ENCODE data around the gene MAST1. TPM values are rescaled to one million over a fixed set of nuclear protein-coding genes. Genes with fewer than 3 reads are reported as not detected.
"Not testable (repeated sequence)": the region's sequence is repeated elsewhere in the genome, so short reads cannot be mapped to it uniquely, and the experiment has no call there.

The MAST1 gene
- total RNA-seq, 1 experiment from 2014 or later = 2.3 TPM

DNA sequence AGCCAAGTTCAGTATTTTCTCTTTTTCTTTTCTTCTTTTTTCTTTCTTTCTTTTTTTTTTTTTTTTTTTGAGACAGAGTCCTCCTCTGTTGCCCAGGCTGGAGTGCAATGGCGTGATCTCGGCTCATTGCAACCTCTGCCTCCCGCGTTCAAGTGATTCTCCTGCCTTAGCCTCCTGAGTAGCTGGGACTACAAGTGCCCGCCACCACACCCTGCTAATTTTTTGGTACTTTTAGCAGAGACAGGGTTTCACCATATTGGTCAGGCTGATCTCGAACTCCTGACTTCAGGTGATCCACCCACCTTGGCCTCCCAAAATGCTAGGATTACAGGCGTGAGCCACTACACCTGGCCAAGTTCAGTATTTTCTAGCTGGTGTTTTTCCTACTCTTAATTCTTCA is 40.7 kb upstream of the MAST1 start:
- DNase-seq (ENCODE audit: low read depth, low spot score); in situ Hi-C loops (cut with HindIII; ENCODE audit: low pct_unique_long_range_greater_than_20kb, low sequenced_read_pairs): not testable (repeated sequence)

DNA sequence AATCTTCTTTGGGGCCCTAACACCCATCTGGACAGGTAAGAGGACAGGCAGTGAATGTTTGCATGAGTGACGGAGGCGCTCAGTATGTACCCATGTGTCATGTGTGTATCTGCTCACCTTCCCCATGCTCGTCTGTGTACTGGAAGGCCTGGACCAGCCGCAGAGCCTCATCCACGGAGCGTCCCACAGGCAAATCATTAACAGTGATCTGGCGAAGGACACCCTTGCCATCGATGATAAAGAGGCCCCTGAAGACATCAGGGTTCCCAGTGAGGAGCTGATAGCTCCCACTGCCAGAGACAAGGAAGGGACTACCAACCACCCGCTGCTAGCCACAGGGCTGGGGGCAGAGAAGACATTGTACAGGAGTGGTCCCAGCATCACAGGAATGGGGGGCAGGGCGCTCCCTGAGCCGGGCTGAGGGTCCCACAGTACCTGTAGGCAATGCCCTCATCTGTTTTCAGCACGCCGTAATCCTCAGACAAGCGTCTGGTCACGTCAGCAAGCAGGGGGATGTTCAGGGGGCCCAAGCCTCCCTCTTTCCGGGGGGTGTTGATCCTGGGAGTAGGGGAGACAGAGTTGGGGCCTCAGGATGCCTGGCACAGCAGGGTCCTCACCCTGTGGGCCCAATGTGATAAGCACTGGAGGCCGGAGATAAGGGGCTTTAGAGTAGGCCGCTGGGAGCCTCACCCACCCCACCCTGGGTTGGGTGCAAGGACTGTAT is 38.4 kb upstream of the MAST1 start:
- no peak for DNase-seq (ENCODE audit: low read depth, low spot score)
- in situ Hi-C loops (cut with HindIII; ENCODE audit: low pct_unique_long_range_greater_than_20kb, low sequenced_read_pairs) = no loop called here

DNA sequence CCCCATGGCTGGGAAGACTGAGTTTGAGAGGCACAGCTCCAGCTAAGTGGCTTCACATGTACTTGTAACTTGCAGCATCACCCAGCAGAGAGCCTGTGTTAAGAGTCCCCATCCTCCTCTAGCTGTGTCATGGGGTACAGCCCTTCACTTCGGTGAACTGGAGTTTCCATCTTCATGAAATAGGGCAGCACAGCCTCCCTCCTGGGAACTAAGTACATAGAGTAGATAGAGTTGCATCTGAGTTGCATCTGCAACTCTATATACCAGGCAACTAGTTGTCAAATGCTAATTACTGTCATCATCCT is 37.9 kb upstream of the MAST1 start:
- no peak for DNase-seq (ENCODE audit: low read depth, low spot score)
- in situ Hi-C loops (cut with HindIII; ENCODE audit: low pct_unique_long_range_greater_than_20kb, low sequenced_read_pairs) = no loop called here

DNA sequence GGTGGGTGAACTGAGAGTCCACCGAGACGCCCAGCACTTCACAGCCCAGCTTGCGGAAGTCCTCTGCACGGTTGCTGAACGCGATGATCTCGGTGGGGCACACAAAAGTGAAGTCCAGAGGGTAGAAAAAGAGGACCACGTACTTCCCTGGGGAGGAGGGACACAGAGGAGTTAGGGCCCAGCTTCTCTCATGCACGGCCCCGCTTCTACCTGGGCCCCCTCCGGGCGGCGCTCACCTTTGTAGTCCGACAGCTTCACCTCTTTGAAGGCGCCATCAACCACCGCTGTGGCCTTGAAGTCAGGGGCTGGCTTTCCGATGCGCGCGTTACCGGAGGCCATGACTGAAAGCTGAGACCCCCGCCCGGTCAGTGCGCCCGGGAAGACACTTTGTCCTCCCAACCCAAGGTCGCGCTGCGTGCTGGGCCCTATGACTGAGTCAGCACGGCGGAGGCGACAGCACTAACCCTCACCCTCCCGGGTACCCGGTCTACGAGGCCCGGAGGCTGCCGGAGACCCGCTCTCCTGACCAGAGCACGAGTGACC is 37.3 kb upstream of the MAST1 start:
- in situ Hi-C loops (cut with HindIII; ENCODE audit: low pct_unique_long_range_greater_than_20kb, low sequenced_read_pairs) = no loop called here
- no peak for DNase-seq (ENCODE audit: low read depth, low spot score)

DNA sequence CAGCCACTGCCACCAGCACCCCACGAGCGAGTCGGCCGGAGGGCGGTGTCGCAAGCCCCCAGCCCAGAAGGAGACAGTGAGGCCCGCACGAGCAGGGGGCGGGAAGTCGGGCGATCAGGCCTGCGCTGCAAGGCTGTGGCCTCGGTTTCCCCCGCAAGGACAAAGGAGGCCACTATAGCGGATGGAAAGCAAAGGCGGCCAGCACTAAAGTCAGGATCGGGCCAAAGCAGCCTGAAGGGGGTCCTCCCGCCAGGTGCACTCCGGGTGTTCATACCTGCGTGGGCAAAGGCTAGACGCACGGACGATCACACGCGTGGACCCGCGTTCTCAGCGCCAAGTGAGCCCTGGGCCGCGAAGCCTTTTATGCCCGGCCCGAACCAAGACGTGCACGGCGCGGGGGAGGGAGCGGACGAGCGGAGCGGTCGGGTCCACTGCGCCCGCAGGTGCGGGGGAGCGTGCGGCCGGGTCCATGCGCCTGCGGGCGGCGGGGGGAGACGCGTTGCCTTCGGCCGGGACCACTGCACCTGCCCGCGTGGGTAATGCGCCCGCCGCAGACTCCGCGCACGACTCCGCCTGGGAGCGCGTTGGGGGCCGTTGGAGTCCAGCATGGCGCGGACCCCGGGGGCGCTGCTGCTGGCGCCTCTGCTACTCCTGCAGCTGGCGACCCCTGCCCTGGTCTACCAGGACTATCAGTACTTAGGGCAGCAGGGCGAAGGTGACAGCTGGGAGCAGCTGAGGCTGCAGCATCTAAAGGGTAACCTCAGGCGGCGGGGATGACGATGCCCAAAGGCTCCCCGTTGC is 36.6 kb upstream of the MAST1 start, which contains the start of the genes PRDX2 and THSD8:
TSS of gene PRDX2 (minus strand) at position 335 of the 801 bp plus-strand sequence. CDS start 539 bp downstream, outside the sequence.
TSS of gene THSD8 (plus strand) at position 604 of the 801 bp plus-strand sequence. CDS start at position 607, 3 bp downstream.
- DNase-seq (ENCODE audit: low read depth, low spot score) = no peak
- in situ Hi-C loops (cut with HindIII; ENCODE audit: low pct_unique_long_range_greater_than_20kb, low sequenced_read_pairs) = no loop called here

DNA sequence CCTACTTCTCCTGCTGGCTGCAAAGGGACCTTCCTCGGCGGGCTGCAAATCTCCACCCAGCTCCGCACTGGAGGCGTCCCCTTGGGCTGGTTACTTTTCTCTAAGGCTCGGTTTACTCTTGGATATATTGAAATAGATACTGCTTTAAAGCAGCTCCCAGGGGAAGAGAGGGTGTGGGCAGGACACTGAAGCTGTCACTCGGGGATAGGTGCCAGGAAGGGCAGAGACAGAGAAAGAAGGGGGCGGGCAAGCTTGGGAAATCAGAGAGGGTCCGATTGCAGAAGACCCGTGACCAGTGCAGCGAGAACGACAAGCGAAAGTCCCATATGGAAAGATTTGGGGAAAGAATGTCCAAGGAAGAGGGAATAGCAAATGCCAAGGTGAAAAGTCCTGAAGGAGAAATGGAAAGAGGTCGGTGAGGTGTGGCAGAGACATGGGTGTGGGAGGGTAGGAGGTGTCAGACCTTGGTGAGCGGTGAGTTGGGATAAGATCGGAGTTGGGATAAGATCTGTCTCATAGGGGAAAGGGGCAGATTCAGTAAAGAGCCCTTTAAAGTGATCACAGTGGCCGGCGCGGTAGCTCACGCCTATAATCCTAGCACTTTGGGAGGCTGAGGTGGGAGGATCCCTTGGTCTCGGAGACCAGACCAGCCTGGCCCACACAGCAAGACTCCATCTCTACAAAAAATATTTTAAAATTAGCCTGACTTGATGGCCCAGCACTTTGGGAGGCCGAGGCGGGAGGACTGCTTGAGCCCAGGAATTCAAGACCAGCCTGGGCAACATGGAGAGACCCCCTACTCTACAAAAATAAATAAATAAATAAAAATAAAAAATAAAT is 35.8 kb upstream of the MAST1 start:
- no peak for DNase-seq (ENCODE audit: low read depth, low spot score)
- in situ Hi-C loops (cut with HindIII; ENCODE audit: low pct_unique_long_range_greater_than_20kb, low sequenced_read_pairs) = no loop called here

DNA sequence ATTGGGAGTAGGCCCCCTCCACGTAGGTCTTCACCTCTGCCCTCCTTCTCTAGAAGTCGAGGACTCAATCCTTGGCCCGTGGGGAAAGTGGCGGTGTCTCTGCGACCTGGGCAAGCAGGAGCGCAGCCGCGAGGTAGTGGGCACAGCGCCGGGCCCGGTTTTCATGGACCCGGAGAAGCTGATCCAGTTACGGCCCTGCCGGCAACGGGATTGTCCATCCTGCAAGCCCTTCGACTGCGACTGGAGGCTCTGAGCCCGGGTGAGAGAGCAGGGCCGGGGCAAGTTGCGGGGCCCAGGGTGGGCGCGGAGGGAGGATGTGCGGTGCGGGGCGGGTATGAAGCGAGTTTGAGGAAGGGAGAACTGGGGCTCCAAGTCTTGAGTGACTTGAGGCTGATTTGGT is 34.3 kb upstream of the MAST1 start:
- in situ Hi-C loops (cut with HindIII; ENCODE audit: low pct_unique_long_range_greater_than_20kb, low sequenced_read_pairs) = no loop called here
- DNase-seq (ENCODE audit: low read depth, low spot score) = no peak

DNA sequence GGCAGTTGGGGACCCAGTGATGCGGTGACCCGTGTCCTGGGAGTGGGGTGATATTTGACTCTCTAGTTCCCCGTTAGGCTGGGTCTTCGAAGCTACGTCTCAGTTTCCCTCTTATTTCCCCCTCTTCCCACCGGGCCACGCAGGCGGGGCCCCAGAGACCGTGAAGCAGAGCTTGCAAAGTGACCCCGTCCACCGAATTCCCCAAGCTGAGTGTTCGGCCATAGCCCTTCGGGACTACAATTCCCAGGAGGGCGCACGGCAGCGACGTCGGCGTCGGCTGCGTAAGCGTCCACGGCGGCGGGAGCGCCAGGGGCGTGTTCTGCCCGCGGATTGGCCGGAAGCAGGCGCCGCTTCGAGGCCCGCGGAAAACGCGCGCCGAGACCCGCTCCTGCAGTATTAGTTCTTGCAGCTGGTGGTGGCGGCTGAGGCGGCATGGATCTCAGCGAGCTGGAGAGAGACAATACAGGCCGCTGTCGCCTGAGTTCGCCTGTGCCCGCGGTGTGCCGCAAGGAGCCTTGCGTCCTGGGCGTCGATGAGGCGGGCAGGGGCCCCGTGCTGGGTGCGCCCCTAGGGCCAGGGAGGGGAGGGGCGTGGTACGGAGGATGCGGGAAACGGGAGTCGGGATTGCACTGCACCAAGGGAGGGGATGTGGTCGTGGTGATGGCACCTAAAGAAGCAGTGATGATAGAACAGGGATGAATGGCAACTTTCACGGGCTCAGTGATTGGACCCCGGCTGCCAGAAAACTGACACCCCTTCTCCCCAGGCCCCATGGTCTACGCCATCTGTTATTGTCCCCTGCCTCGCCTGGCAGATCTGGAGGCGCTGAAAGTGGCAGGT is 31.9 kb upstream of the MAST1 start, which contains the start of gene RNASEH2A:
TSS of gene RNASEH2A (plus strand) at position 343 of the 840 bp plus-strand sequence. CDS start at position 433, 90 bp downstream.
- DNase-seq (ENCODE audit: low read depth, low spot score) = peak; percentile 87
- in situ Hi-C loops (cut with HindIII; ENCODE audit: low pct_unique_long_range_greater_than_20kb, low sequenced_read_pairs) = no loop called here

DNA sequence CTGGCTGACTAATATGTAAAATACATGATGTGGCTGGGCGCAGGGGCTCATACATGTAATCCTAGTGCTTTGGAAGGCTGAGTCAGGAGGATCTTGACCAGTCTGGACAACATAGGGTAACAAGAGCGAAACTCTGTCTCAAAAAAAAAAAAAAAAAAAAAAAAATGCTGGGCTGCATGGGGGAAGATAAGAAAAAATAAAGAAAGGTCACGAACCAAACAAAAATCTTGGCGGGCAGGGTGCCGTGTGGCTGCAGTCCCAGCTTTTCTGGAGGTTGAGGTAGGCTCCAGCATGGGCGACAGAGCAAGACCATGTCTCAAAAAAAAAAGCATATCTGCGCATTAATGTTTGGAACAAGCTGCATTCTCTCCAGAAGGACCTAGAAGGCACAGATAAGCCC is 23.2 kb upstream of the MAST1 start:
- DNase-seq (ENCODE audit: low read depth, low spot score) = no peak
- in situ Hi-C loops (cut with HindIII; ENCODE audit: low pct_unique_long_range_greater_than_20kb, low sequenced_read_pairs) = no loop called here

DNA sequence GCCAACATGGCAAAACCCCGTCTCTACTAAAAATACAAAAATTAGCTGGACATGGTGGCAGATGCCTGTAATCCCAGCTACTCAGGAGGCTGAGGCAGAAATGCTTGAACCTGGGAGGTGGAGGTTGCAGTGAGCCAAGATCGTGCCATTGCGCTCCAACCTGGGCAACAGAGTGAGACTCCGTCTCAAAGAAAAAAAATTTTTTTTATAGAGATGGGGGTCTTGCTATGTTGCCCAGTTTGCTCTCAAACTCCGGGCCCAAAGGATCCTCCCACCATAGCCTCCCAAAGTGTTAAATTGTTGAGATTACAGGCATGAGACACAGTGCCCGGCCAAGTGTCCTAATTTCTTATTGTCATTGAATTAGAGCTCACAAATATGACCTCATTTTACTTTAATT is 21.1 kb upstream of the MAST1 start:
- in situ Hi-C loops (cut with HindIII; ENCODE audit: low pct_unique_long_range_greater_than_20kb, low sequenced_read_pairs); DNase-seq (ENCODE audit: low read depth, low spot score): not testable (repeated sequence)

DNA sequence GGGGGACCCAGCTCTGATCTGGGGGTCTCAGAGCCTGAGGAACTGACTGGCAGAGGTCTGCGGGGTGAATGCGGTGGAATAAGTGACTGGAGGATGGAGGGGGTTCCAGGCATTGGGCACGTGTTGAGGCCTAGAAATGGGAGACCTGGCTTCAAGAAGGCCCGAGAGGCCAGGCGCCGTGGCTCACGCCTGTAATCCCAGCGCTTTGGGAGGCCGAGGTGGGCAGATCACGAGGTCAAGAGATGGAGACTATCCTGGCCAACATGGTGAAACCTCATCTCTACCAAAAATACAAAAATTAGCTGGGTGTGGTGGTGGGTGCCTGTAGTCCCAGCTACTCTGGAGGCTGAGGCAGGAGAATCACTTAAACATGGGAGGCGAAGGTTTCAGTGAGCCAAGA is 20.5 kb upstream of the MAST1 start:
- in situ Hi-C loops (cut with HindIII; ENCODE audit: low pct_unique_long_range_greater_than_20kb, low sequenced_read_pairs); DNase-seq (ENCODE audit: low read depth, low spot score): not testable (repeated sequence)

DNA sequence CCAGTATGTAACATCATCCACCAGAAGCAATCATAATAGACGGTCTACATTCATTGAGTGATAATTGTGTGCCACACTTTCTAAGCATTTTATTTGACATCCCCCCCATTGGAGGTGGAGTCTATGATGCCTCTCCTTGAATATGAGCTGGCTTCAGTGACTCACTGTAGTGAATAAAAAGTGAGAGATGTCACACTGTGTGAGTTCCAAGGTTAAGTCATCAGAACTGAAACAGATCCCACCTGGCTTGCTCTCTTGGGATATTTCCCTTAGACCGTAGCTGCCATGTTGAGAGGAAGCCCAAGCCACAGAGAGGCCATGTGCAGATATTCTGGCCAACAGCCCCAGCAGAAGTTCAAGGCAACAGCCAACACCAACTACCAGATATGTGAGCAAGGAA is 16.6 kb upstream of the MAST1 start:
- no peak for DNase-seq (ENCODE audit: low read depth, low spot score)
- in situ Hi-C loops (cut with HindIII; ENCODE audit: low pct_unique_long_range_greater_than_20kb, low sequenced_read_pairs) = no loop called here

DNA sequence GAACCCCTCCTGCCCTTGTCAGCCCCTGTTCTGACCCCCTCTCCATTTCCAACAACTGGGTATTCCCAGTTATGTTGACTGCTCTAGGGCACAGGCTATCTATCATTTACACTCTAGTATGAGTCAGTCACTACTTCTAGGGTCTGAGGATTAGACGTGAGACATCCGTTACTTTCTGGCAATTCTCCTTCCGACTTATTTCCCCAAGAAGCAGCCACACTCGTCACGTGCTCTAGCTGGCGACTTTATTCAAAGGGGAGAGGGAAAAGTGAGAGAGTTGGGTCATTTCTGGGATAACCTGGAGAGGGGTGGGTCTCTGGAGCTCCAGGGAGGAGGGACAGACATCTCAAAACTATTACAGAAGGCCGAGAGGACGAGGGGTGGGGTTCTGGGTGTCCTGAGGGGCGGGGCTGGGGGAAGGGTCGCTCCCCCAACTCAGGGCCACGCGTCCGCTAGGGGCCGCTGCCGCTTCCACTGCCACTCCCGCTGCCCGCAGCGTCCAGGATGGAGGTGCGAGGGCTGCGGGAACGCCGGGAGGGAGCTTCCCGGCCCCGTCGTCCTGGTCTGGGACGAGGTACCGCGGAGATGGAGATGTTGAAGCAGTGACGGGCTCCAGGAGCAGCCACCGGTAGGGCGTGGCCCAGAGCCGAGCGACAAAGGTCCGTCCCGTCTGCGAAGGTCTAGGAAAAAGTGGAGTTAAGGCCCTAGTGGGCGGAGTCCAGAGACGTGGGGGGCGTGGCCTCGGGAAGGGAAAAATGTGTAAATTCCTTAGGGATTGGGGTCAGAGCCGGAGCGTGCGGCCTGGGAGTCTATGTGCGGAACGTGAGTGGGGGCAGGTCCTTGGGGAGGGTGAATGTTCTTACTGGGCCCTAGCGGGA is 12.8 kb upstream of the MAST1 start:
- in situ Hi-C loops (cut with HindIII; ENCODE audit: low pct_unique_long_range_greater_than_20kb, low sequenced_read_pairs) = no loop called here
- peak; percentile 65 for DNase-seq (ENCODE audit: low read depth, low spot score)

DNA sequence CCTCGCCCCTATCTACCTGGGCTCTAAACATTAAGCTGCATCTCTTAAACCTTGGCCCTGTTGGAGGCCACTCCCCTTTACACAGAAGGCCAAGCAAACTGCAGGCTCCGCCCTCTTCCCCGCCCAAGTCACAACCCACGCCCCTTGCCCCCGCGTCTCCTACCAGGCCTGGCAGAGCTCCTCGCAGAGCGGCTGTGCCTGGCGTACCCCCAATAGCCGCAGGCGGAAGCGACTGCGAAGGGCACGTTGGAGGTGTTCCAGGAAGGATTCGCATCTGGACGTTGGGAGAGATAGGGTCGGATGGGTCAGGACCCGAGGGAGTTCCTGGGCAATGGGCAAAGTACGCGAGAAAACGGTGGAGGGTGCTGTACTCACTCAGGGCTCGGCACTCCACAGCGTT is 9.8 kb upstream of the MAST1 start:
- peak; percentile 62 for DNase-seq (ENCODE audit: low read depth, low spot score)
- in situ Hi-C loops (cut with HindIII; ENCODE audit: low pct_unique_long_range_greater_than_20kb, low sequenced_read_pairs) = no loop called here

DNA sequence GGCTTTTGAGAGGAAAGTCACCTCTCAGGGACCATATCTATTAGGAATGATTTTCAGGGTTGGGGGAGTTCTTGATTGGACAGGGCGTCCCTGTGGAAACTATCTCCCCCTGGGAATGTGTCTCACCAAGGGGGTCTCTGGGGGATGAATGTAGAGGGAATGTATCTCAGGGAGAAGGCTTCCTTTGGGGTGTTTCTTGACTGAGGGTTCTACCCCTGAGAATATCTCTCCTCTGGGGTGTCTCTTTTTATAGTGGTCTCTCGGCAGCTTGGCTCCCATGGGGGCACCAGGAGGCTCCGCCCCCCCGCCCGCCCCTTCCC is 4.9 kb upstream of the MAST1 start:
- in situ Hi-C loops (cut with HindIII; ENCODE audit: low pct_unique_long_range_greater_than_20kb, low sequenced_read_pairs) = no loop called here

More for the DNA sequence above, 4.9 kb upstream of the MAST1 start:
- DNase-seq (ENCODE audit: low read depth, low spot score) = no peak
